ENCODE data around the gene SETD3. TPM values are rescaled to one million over a fixed set of nuclear protein-coding genes. Genes with fewer than 3 reads are reported as not detected.

SETD3 gene
- total and polyA plus RNA-seq, 9 donors = 27.9 to 133 (median 79.2) TPM

DNA sequence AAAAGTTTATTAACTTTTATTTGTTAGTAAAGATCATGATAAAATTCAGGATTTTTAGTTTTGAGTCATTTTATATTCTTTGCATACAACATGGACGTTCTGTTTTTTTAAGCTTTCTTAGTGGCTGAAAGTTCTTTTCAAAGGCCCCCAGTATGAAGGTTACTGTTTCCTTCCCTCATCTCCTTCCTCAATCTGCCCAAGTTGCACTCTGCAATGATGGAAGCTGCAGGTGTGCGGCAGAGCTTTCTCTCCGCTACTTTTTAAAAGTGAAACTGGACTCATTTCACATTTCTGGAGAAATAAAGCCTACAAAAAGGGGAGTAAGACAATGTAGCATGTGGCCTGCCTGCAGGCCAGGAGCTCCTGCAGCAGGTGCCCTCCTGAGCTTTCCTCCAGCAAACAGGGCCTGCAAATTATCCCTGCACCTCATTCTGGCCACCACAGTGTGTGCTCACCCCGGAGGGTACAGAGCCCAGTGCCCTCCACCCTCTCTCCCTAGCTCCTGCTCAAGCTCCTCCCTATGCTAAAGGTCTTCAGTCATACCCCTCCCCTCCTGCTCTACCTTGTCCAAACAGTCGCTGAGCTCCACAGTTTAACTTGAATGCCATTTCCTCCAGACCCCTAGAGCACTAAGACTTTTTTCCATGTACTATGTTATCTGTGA, 78.9 kb downstream of the SETD3 start:
- Histone ChIP-seq H3K4me3 (no peak overlapping the region), H3K27ac (no peak overlapping the region), H3K36me3 (no peaks in the 10 kb centered on the region), H3K9me3 (no peaks in the 10 kb centered on the region), H3K4me1 (ENCODE audit: insufficient read depth) (peaks cover 1% of the 10 kb centered on the region), H3K27me3 (no peaks in the 10 kb centered on the region)
- 57 to 60% (median 57%) methylated on average over 5 of the region's 5 CpGs for WGBS, 3 donors
- TF ChIP-seq POLR2A (IDR thresholded peaks at IDR 0.05) = no peak
- no peak for TF ChIP-seq EP300 (IDR thresholded peaks at IDR 0.05)
- TF ChIP-seq, protein P1, sequence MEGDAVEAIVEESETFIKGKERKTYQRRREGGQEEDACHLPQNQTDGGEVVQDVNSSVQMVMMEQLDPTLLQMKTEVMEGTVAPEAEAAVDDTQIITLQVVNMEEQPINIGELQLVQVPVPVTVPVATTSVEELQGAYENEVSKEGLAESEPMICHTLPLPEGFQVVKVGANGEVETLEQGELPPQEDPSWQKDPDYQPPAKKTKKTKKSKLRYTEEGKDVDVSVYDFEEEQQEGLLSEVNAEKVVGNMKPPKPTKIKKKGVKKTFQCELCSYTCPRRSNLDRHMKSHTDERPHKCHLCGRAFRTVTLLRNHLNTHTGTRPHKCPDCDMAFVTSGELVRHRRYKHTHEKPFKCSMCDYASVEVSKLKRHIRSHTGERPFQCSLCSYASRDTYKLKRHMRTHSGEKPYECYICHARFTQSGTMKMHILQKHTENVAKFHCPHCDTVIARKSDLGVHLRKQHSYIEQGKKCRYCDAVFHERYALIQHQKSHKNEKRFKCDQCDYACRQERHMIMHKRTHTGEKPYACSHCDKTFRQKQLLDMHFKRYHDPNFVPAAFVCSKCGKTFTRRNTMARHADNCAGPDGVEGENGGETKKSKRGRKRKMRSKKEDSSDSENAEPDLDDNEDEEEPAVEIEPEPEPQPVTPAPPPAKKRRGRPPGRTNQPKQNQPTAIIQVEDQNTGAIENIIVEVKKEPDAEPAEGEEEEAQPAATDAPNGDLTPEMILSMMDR (IDR thresholded peaks at IDR 0.05) = no peak
- intact Hi-C loops (cut with DNase I) = no loop called here
- DNase-seq = no peak

DNA sequence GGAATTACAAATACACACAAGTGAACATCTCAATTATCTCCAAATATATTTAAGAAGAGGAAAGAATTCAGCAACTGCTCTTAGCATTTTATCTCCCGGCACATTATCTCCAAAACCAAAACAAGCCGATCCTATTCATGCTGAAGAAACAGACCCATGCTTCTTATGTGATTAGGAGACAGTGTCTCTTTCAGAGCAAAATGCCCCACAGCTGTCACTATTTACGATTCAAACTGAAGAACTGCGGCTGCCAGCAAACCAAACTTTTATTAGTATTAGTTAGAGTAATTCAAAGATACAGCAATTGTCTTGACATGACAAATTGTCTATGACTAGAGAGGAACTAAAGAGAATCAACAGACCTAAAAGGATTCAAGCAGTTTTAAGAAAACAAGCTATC, 79.4 kb downstream of the SETD3 start:
- Histone ChIP-seq H3K36me3 (no peaks in the 10 kb centered on the region), H3K4me3 (no peak overlapping the region), H3K27me3 (no peaks in the 10 kb centered on the region), H3K9me3 (no peaks in the 10 kb centered on the region), H3K4me1 (ENCODE audit: insufficient read depth) (peaks cover 1% of the 10 kb centered on the region), H3K27ac (no peak overlapping the region)
- intact Hi-C loops (cut with DNase I) = no loop called here
- TF ChIP-seq POLR2A (IDR thresholded peaks at IDR 0.05) = no peak
- DNase-seq = no peak
- 15 to 30% (median 20%) methylated on average over 4 of the region's 4 CpGs for WGBS, 3 donors

DNA sequence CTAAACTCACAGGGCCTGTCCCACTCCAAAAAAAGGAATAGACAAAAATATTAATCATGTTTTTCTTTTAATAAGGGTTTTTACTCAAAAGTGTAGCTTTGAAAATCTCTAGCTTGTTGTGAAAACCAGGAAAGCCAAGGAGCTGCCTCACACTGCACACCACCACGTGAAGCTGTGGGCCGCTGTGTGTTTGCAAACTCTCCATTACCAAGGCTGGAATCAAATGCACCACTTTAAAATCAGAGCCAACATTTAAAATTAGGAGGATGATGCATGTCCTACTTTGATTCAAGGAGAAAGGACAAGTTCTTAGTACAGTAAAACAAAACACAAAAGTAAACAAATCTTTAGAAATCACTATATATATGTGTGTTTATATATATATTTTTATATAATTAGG, 83.0 kb downstream of the SETD3 start:
- no peaks in the 10 kb centered on the region for H3K27me3 ChIP-seq
- WGBS, 3 donors = 83 to 89% (median 85%) methylated on average over 2 of the region's 2 CpGs
- DNase-seq = no peak
- peaks cover 1% of the 10 kb centered on the region for H3K4me1 ChIP-seq (ENCODE audit: insufficient read depth)
- intact Hi-C loops (cut with DNase I) = no loop called here
- no peak overlapping the region for H3K4me3 ChIP-seq
- H3K36me3 ChIP-seq = no peaks in the 10 kb centered on the region
- H3K27ac ChIP-seq = no peak overlapping the region
- no peaks in the 10 kb centered on the region for H3K9me3 ChIP-seq
- TF ChIP-seq EP300 (IDR thresholded peaks at IDR 0.05) = no peak
- no peak for TF ChIP-seq POLR2A (IDR thresholded peaks at IDR 0.05)

DNA sequence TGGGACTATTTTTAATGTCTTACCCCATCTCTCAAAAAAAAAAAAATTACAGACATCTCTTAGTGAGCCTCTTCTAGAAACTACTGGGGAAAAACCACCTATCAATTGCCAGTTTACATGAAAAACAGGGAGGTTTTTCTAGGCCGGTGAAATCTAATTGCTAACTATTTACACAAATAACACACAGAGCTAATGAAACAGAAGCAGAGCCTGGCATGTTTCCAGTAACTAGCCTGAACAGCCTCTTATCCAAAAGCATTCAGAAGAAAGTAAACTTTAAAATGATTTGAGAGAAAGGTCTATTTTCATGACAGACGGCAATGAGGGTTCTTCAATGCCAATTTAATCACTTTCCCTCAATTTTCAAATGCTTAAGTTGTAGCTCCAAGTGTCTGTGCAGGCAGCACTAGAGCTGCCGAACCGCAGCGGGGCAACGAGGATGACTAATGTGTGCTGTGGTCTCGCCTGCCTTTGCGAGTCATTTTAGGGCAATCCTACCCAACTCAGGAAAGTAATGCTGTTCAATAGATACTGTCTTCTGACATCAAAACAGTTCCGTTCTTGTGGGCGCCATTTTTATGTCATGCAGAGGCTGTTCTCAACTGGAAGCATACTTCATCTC, 84.6 kb downstream of the SETD3 start:
- H3K4me1 ChIP-seq (ENCODE audit: insufficient read depth) = no peaks in the 10 kb centered on the region
- H3K9me3 ChIP-seq = no peaks in the 10 kb centered on the region
- no peak overlapping the region for H3K27ac ChIP-seq
- no peaks in the 10 kb centered on the region for H3K36me3 ChIP-seq
- intact Hi-C loops (cut with DNase I) = no loop called here
- 72 to 79% (median 78%) methylated on average over 10 of the region's 10 CpGs for WGBS, 3 donors
- H3K27me3 ChIP-seq = no peaks in the 10 kb centered on the region
- no peak for DNase-seq
- no peak overlapping the region for H3K4me3 ChIP-seq
- TF ChIP-seq EP300 (IDR thresholded peaks at IDR 0.05) = no peak
- no peak for TF ChIP-seq POLR2A (IDR thresholded peaks at IDR 0.05)
- TF ChIP-seq, protein P1 (IDR thresholded peaks at IDR 0.05) = no peak

DNA sequence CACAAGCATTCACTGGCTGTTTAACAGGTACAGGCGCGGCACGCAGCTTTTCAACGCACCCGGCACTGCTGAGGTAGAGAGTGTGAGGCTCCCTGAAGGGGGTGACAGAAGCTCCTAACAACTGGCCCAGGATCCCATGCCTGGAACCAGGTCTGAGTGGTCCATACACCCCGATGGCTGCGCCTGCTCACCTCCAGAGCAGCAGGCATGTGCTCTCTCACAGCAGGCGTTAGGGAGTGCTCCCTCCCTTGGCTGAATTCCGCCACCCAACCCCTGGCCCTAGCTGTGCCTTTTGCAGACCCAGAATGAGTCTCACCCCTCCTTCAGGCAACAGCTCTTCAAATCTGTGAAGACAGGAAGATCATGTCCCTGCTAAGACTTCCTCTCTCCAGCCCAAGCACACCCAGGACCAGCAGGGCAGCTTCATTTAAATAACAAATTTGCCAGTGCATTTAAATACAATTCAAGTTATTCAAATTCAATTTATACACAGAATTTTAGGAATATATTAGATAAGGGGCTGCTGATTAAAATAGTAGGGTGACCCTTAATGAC, 86.0 kb downstream of the SETD3 start:
- H3K36me3 ChIP-seq = no peaks in the 10 kb centered on the region

More for the DNA sequence above, 86.0 kb downstream of the SETD3 start:
- no peak for TF ChIP-seq POLR2A (IDR thresholded peaks at IDR 0.05)
- TF ChIP-seq, protein P1 (IDR thresholded peaks at IDR 0.05) = no peak
- TF ChIP-seq EP300 (IDR thresholded peaks at IDR 0.05) = no peak
- no peak for DNase-seq
- Histone ChIP-seq H3K4me1 (ENCODE audit: insufficient read depth) (no peaks in the 10 kb centered on the region), H3K4me3 (no peak overlapping the region), H3K9me3 (no peaks in the 10 kb centered on the region), H3K27ac (no peak overlapping the region), H3K27me3 (no peaks in the 10 kb centered on the region)
- intact Hi-C loops (cut with DNase I) = no loop called here
- WGBS, 3 donors = 91 to 97% (median 91%) methylated on average over 9 of the region's 9 CpGs

All from ovary (tissue), 9 donors.